Transverse colon (tissue), 4 donors: Measurements from ENCODE around the gene SMG6. TPM values are rescaled to one million over a fixed set of nuclear protein-coding genes. Genes with fewer than 3 reads are reported as not detected.

Source experiments
- DNase-seq: peaks from one replicate; pipeline ENCODE4 v3.0.0-alpha.2; 2019
- H3K27ac ChIP-seq, 4 donors: fragments of 200-600 bp; sonication (generic); 2 replicates each; pipeline ENCODE4 v1.5.1; 2016 to 2018; ENCODE audit warnings: inconsistent platforms in 4 of 4
- H3K27me3 ChIP-seq: fragments of 200-600 bp; sonication (generic); 2 replicates; pipeline ENCODE4 v1.5.1; 2017; ENCODE audit warnings: inconsistent platforms
- H3K36me3 ChIP-seq, 4 donors: fragments of 200-600 bp; sonication (generic); 2 replicates each; pipeline ENCODE4 v1.5.1; 2017 to 2019; ENCODE audit warnings: inconsistent platforms in 4 of 4
- H3K4me1 ChIP-seq, 4 donors: fragments of 200-600 bp; sonication (generic); 2 replicates each; pipeline ENCODE4 v1.5.1; 2017 to 2020; ENCODE audit warnings: inconsistent platforms in 4 of 4
- H3K4me3 ChIP-seq, 4 donors: fragments of 200-600 bp; sonication (generic); 1 replicate in 1 of 4; 2 replicates in 3 of 4; pipeline versions ENCODE4 v1.5.1 to v1.6.1; 2017 to 2019; ENCODE audit warnings: inconsistent platforms in 4 of 4
- H3K9me3 ChIP-seq, 2 donors: fragments of 200-600 bp; sonication (generic); 2 replicates each; pipeline ENCODE4 v1.5.1; 2017 to 2019; ENCODE audit warnings: inconsistent platforms in 2 of 2
- EP300 ChIP-seq: sonication (generic); formaldehyde crosslinking; IDR thresholded peaks from one replicate; pipeline ENCODE4 v1.6.1; 2017; ENCODE audit warnings: antibody characterized with exemption, low read depth
- POLR2A ChIP-seq: fragments of 450-650 bp; IDR thresholded peaks from one replicate; pipeline ENCODE4 v1.6.1; 2016; ENCODE audit warnings: antibody characterized with exemption, mild to moderate bottlenecking, moderate library complexity
- POLR2AphosphoS5 ChIP-seq, 3 donors: sonication (generic); formaldehyde crosslinking; IDR thresholded peaks; one replicate each; pipeline ENCODE4 v1.6.1; 2016; ENCODE audit warnings: antibody characterized with exemption in 3 of 3
- WGBS, 2 donors: methylation state at CpG; one replicate each; pipeline ENCODE4 v1.1.5; 2018; ENCODE audit warnings: low coverage in 1 of 2; 5-methylcytosine and 5-hydroxymethylcytosine counted together
- in situ Hi-C, 4 donors: fragments of 200-750 bp; cut with MboI; loops; one replicate each; pipeline versions ENCODE4 v1.15.0 to v1.15.1; 2017; ENCODE audit warnings: low sequenced_read_pairs in 3 of 4, low pct_ligation_motif_present in 1 of 4, low pct_unique_long_range_greater_than_20kb in 1 of 4
- intact Hi-C: fragments of 100-400 bp; cut with DNase I; formaldehyde crosslinking; loops from one replicate; pipeline ENCODE4 v1.15.1; 2023; ENCODE audit warnings: low total_unique reads
- total RNA-seq, 4 donors: library from RNA; depleted of rRNA; stranded (reverse); fragments of >200 nt; gene quantifications; one replicate each; pipeline ENCODE4 v1.1.0, GENCODE V29; 2016
- TF ChIP-seq, protein P1 (sequence below), 5 experiments: fragments of 200-600 bp in 3 of 5; fragments of 450-650 bp in 2 of 5; sonication (generic) in 3 of 5; IDR thresholded peaks; 1 replicate in 2 of 5; 2 replicates in 3 of 5; pipeline ENCODE4 v1.5.1; 2016 to 2017; ENCODE audit warnings: antibody characterized with exemption in 5 of 5, inconsistent platforms in 3 of 5, mild to moderate bottlenecking in 2 of 5, moderate library complexity in 1 of 5

SMG6 gene
- total RNA-seq, 4 donors from 2014 or later: 28.6 to 112 (median 39.1) TPM

DNA sequence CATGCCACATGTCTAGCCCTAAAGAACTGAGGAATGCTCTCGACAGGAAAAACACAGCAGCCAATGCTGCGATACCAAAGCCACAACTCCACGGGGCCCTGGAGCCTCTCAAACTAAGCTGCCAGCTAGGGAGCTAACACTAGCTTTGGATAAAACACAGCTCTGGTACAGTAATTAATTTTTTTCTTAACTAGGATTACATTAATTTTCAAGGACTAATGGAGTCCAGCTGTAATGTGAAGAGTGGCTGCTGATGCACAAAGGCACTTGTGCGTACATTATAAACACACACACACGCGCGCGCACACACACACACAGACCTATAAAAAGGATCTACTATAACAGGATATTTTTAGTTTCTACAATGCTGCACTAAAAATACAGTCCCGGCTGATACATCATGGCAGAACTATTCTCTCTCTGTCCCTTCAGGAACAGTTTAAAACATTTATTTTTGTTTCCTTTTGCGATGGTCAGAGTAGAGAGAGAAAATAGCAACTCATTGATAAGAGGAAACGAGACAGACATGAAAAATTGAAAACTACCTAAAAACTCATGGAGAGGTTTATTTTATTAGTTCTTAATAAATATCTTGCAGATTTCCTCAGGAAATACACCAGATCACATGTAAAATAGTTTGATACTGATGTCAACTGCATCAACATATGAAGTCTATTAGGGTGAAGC, 88.5 kb downstream of the SMG6 start:
- TF ChIP-seq, protein P1, sequence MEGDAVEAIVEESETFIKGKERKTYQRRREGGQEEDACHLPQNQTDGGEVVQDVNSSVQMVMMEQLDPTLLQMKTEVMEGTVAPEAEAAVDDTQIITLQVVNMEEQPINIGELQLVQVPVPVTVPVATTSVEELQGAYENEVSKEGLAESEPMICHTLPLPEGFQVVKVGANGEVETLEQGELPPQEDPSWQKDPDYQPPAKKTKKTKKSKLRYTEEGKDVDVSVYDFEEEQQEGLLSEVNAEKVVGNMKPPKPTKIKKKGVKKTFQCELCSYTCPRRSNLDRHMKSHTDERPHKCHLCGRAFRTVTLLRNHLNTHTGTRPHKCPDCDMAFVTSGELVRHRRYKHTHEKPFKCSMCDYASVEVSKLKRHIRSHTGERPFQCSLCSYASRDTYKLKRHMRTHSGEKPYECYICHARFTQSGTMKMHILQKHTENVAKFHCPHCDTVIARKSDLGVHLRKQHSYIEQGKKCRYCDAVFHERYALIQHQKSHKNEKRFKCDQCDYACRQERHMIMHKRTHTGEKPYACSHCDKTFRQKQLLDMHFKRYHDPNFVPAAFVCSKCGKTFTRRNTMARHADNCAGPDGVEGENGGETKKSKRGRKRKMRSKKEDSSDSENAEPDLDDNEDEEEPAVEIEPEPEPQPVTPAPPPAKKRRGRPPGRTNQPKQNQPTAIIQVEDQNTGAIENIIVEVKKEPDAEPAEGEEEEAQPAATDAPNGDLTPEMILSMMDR (IDR thresholded peaks at IDR 0.05): no peak
- TF ChIP-seq POLR2A: no peak
- TF ChIP-seq EP300: peak; percentile 51
- TF ChIP-seq POLR2AphosphoS5 (IDR thresholded peaks at IDR 0.05): peak in 1 of 3 donors; percentile 40
- Histone ChIP-seq H3K9me3 (no peaks in the 10 kb centered on the region), H3K4me1 (peaks cover 17 to 48% (median 30%) of the 10 kb centered on the region in 4 donors), H3K36me3 (peaks cover 0 to 5% (median 0%) of the 10 kb centered on the region in 4 donors), H3K27ac (peak overlapping the region; percentile 88 to 91 (median 90)), H3K27me3 (no peaks in the 10 kb centered on the region), H3K4me3 (peak overlapping the region in 1 of 4 donors; percentile 35)
- 32 to 38% methylated on average over 8 to 11 of the region's 11 CpGs for WGBS, 2 donors
- intact Hi-C loops (loop anchor here (2.0 kb wide), 1 partner anchor 42 kb away; no protein-coding TSS in a partner anchor), in situ Hi-C loops (loop anchor here in 1 of 4 donors (5.0 kb wide), 1 partner anchor 38 kb away; no protein-coding TSS in a partner anchor)
- DNase-seq: peak; percentile 36

DNA sequence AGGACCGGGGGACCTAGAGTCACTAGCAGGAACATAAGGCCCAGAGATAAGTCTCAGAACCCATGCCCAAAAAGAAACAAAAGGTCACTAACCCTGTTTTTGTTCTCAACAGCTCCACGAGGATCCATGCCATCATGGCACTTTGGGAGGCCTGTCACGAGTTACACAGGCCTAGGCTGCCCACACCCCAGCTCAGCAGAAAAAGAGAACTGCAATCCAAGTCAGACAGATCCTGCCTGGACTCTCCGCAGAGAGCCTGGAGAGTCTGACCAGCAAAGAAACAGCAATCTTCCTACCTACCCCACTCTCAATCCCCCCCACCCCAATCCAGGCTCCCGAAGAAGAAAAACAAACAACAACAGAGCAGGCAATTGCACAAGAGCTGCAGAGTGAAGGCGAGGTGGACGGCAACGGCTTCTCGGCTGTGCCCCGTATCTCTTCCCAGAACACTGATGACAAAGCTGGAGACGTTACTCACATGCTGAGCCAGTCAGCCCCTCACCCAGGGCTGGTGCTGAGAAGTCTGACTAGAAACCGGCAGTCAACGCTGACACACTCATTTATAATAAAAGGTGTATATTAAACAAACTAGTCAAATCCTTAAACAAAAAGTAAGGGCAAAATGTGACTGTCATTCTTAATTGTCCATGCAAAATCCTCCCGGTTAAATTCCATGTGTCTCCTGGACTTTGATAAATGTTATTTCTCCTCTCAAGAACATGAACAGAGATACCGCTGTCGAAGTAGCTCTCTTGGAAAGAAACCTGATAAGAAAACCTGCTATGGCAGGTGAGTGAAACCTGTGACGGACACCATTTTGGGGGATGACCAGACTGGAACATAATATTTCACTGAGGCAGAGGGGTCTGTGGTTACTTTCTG, 89.3 kb downstream of the SMG6 start:
- no peaks in the 10 kb centered on the region for H3K9me3 ChIP-seq
- intact Hi-C loops (loop anchor here (2.0 kb wide), 1 partner anchor 41 kb away; no protein-coding TSS in a partner anchor), in situ Hi-C loops (loop anchor here in 1 of 4 donors (5.0 kb wide), 1 partner anchor 37 kb away; no protein-coding TSS in a partner anchor)
- H3K4me3 ChIP-seq: no peak overlapping the region
- peaks cover 0 to 4% (median 0%) of the 10 kb centered on the region in 4 donors for H3K36me3 ChIP-seq
- H3K27ac ChIP-seq: peak overlapping the region; percentile 88 to 91 (median 90)
- TF ChIP-seq POLR2A (peak; percentile 44), POLR2AphosphoS5 (IDR thresholded peaks at IDR 0.05) (peak in 2 of 3 donors; percentile 32 to 45), EP300 (no peak)
- TF ChIP-seq, protein P1 (IDR thresholded peaks at IDR 0.05): no peak
- DNase-seq: peak; percentile 29
- H3K27me3 ChIP-seq: no peaks in the 10 kb centered on the region
- 58 to 69% methylated on average over 2 to 17 of the region's 17 CpGs for WGBS, 2 donors
- peaks cover 17 to 48% (median 30%) of the 10 kb centered on the region in 4 donors for H3K4me1 ChIP-seq

DNA sequence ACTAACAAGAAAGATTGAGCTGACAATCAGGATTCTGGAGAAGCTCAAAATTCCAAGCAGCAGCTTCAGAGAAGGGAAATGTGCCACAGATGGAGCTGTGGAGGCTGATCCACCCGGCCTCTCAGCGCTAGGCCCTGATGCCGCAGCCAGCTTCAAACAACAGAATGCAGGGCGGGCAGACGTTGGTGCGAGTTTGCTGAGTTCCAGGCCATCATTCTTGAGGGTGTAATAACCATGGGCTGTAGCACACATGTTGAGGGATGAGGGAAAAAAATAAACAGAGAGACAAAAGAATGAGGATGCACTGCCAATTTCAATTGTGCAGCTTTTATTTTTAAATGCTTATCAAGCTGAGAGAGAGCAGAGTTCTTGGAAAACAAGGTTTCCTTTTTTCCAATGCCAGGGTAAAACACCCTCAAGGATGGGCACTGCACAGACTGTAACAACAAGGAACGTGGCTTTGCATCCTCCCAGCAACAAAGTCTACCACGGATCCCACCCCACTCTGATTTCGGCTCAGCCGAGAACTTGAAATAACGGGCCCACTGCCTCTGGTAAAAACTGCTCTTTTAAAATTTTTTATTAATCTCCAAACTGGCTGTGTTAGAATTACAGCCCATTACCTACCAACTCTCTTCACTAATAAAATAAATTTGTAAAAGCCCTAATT, 90.2 kb downstream of the SMG6 start:
- H3K27me3 ChIP-seq: no peaks in the 10 kb centered on the region
- H3K4me1 ChIP-seq: peaks cover 17 to 48% (median 30%) of the 10 kb centered on the region in 4 donors
- TF ChIP-seq, protein P1 (IDR thresholded peaks at IDR 0.05): no peak
- peak; percentile 26 to 40 (median 34) for TF ChIP-seq POLR2AphosphoS5 (IDR thresholded peaks at IDR 0.05)
- no peak for TF ChIP-seq POLR2A
- TF ChIP-seq EP300: no peak
- in situ Hi-C loops: loop anchor here in 1 of 4 donors (5.0 kb wide), 1 partner anchor 36 kb away; no protein-coding TSS in a partner anchor
- DNase-seq: no peak
- H3K36me3 ChIP-seq: no peaks in the 10 kb centered on the region
- intact Hi-C loops: no loop called here
- no peak overlapping the region for H3K4me3 ChIP-seq
- H3K27ac ChIP-seq: peak overlapping the region; percentile 88 to 91 (median 90)
- H3K9me3 ChIP-seq: no peaks in the 10 kb centered on the region
- WGBS, 2 donors: 58 to 63% methylated on average over 6 to 11 of the region's 11 CpGs
